Heart left ventricle (tissue), 13 donors: ENCODE results near the gene DBN1.

Experiments
- CTCF ChIP-seq, 12 donors: fragments of 200-600 bp; sonication (generic) in 4 of 12; IDR thresholded peaks; one replicate each; pipeline versions ENCODE4 v1.5.0 to v1.8.0; 2018 to 2022; ENCODE audit warnings: antibody characterized with exemption in 12 of 12, mild to moderate bottlenecking in 5 of 12
- POLR2A ChIP-seq, 2 donors: fragments of 450-650 bp; IDR thresholded peaks; one replicate each; pipeline ENCODE4 v1.6.1; 2017; ENCODE audit warnings: antibody characterized with exemption in 2 of 2, mild to moderate bottlenecking in 2 of 2, moderate library complexity in 2 of 2
- donor health status: ischemic (EF 13 %, LVEDD 7.1; RV severe dilation, severe dysfunction).
- donor health status: DM: no; HTN: yes; CAD: no.
- donor health status: DM: no; HTN: no; CAD: no.
- donor health status: ischemic (EF 25% LVEDD 6.9; RV normal size, moderate dysfunction).
- donor health status: ischemic (EF 25% LVEDD 5.7; RV mildly dilated, moderate dysfunction).
- donor health status: ischemic (EF 35%, LVEDD 5.7; RV mildly dilated, moderate dysfunction).
- donor health status: nonischemic (EF 11% LVEDD 7.7; RV severe dilation, severe dysfunction).
- donor health status: DM: yes; HTN: yes; CAD: no.
- donor health status: PGD.
- donor health status: ischemic (EF 29% LVEDD 5.4; RV normal size, mild dysfunction).
- donor health status: nonischemic (EF 23%, LVEDD 6.1; RV moderate dilation, normal function).

- no peak for TF ChIP-seq POLR2A (IDR thresholded peaks at IDR 0.05)
- no peak for TF ChIP-seq CTCF (IDR thresholded peaks at IDR 0.05)
These were observed 59.0 kb downstream of the DBN1 start for GRCh38 chr5:177414481-177414880.
